HG03064 (cell line): ENCODE measurements around the gene FOXP2.
"Not testable (repeated sequence)": the region's sequence is repeated elsewhere in the genome, so short reads cannot be mapped to it uniquely, and the experiment has no call there.

ENCODE experiments used
- ATAC-seq: cut with Tn5 transposase; IDR thresholded peaks from one replicate; pipeline ENCODE4 v1.9.1; 2021; ENCODE audit warnings: low read depth; ENCODE audit not compliant: unreplicated experiment

FOXP2 gene

GRCh38 chr7:114419441-114420272 lies 5.0 kb downstream of the FOXP2 start:
- ATAC-seq, result no peak

GRCh38 chr7:114422507-114423501 lies 8.2 kb downstream of the FOXP2 start:
- ATAC-seq, result no peak

GRCh38 chr7:114426382-114426781 lies 11.8 kb downstream of the FOXP2 start:
- no peak for ATAC-seq

- no peak for ATAC-seq
Measured at GRCh38 chr7:114426824-114427223, 12.2 kb downstream of the FOXP2 start.

GRCh38 chr7:114428211-114428610 lies 13.6 kb downstream of the FOXP2 start:
- ATAC-seq, result no peak

- ATAC-seq, result no peak
Measured at GRCh38 chr7:114431189-114431588, 16.6 kb downstream of the FOXP2 start.

- ATAC-seq, result no peak
Measured at GRCh38 chr7:114432061-114432460, 17.4 kb downstream of the FOXP2 start.

- ATAC-seq, result no peak
Measured at GRCh38 chr7:114432703-114433102, 18.1 kb downstream of the FOXP2 start.

GRCh38 chr7:114439581-114439980 lies 25.0 kb downstream of the FOXP2 start:
- ATAC-seq, result no peak

GRCh38 chr7:114440927-114441326 lies 26.3 kb downstream of the FOXP2 start:
- not testable (repeated sequence) for ATAC-seq

- ATAC-seq, result no peak
Measured at GRCh38 chr7:114444196-114444595, 29.6 kb downstream of the FOXP2 start.

GRCh38 chr7:114450431-114450830 lies 35.8 kb downstream of the FOXP2 start:
- ATAC-seq, result no peak

GRCh38 chr7:114459574-114459973 lies 45.0 kb downstream of the FOXP2 start:
- no peak for ATAC-seq

- no peak for ATAC-seq
Measured at GRCh38 chr7:114460021-114460420, 45.4 kb downstream of the FOXP2 start.

GRCh38 chr7:114466917-114467316 lies 52.3 kb downstream of the FOXP2 start:
- no peak for ATAC-seq

GRCh38 chr7:114468844-114469243 lies 54.2 kb downstream of the FOXP2 start:
- no peak for ATAC-seq

GRCh38 chr7:114472896-114473512 lies 58.4 kb downstream of the FOXP2 start:
- no peak for ATAC-seq

- no peak for ATAC-seq
Measured at GRCh38 chr7:114478384-114478783, 63.8 kb downstream of the FOXP2 start.

GRCh38 chr7:114481999-114482398 lies 67.4 kb downstream of the FOXP2 start:
- ATAC-seq, result no peak

- ATAC-seq, result no peak
Measured at GRCh38 chr7:114484226-114484625, 69.6 kb downstream of the FOXP2 start.

- no peak for ATAC-seq
Measured at GRCh38 chr7:114487174-114487573, 72.6 kb downstream of the FOXP2 start.
